ENCODE results near the gene CDH3. TPM values are rescaled to one million over a fixed set of nuclear protein-coding genes. Genes with fewer than 3 reads are reported as not detected.

The CDH3 gene
- total and polyA plus RNA-seq, 2 of the 8 experiments (the other 6 are each of a cell fraction or from before 2014, with no cell fraction given) = 146 to 171 TPM

DNA sequence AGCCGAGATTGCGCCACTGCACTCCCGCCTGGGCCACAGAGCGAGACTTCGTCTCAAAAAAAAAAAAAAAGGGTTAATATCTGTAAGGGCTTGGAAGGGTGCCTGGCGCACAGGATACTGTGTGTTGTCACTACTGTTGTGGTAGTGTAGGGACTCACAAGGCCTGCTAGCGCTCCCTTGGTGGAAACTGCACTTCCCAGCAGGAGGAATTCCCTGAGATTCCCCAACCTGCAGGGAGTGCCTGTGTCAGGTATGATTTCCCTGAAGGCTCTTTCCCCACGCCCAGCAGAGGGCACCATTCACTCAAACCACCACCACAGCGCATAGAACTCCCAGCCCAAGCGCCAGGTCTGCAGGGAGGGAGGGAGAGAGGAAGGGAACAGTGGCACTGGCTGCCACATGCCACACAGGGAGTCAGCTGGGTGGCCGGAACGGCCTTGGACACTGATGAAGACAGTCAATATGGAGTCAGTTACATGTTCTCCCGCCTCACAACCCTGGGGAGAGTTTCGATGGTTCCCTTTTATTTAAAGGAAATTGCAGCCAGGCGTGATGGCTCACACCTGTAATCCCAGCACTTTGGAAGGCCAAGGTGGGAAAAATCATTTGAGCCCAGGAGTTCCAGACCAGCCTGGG is 59.2 kb downstream of the CDH3 start:
- H3K79me1 ChIP-seq (ENCODE audit: low read depth, low read length) = no peaks in the 10 kb centered on the region
- no peak overlapping the region; the same call in 1 of the 2 replicates for H3K18ac ChIP-seq (ENCODE audit: extremely low read depth, low read length)
- H3K27ac ChIP-seq (ENCODE audit: low read depth, low read length) = no peak overlapping the region
- H3K9ac ChIP-seq (replicated peaks in 1 of 4; ENCODE audit: extremely low read depth in 1 of 4, low read depth in 3 of 4, low read length in 3 of 4) = no peak overlapping the region
- no peak overlapping the region for H4K5ac ChIP-seq (ENCODE audit: insufficient read length, low read depth, low read length)
- no peak overlapping the region for H2BK120ac ChIP-seq (replicated peaks; ENCODE audit: low read depth, low read length)
- no peak overlapping the region for H2BK12ac ChIP-seq (ENCODE audit: low read depth, low read length)
- peaks cover 0 to 10% (median 3%) of the 10 kb centered on the region in 4 experiments; a peak in 4 of 7 replicates for H3K4me1 ChIP-seq (replicated peaks in 1 of 4; ENCODE audit: control insufficient read depth in 3 of 4, insufficient read depth in 4 of 4, low read length in 3 of 4)
- no peak overlapping the region for H3K4me3 ChIP-seq (ENCODE audit: extremely low read depth in 1 of 4, insufficient read depth in 2 of 4, low read depth in 3 of 4, low read length in 4 of 4)
- peak; percentile 84 to 92 for DNase-seq (ENCODE audit: low read depth in 1 of 2, low spot score in 2 of 2)
- H3K79me2 ChIP-seq (ENCODE audit: control insufficient read depth in 1 of 2, insufficient read depth in 2 of 2, low read length in 2 of 2) = no peaks in the 10 kb centered on the region
- no peak overlapping the region for H2AK5ac ChIP-seq (ENCODE audit: low read depth, low read length)
- ChIA-PET CTCF (ENCODE audit: partially characterized antibody) (interaction anchor here (0.6 to 3.6 kb wide), 10 partner anchors 35 to 184 kb away, joined by 3 to 18 read pairs (median 4); no protein-coding TSS in a partner anchor), POLR2A (ENCODE audit: partially characterized antibody) (interaction anchor here (0.8 to 2.1 kb wide), 6 partner anchors 33 to 114 kb away, joined by 3 to 6 read pairs (median 4); partner anchors contain the start of genes CDH1 and CDH3)
- H2BK20ac ChIP-seq (ENCODE audit: low read length) = no peak overlapping the region
- peak; percentile 88 for FAIRE-seq
- no peak overlapping the region for H4K8ac ChIP-seq (ENCODE audit: extremely low read depth, insufficient read depth, low read length)
- H3K9me3 ChIP-seq (ENCODE audit: insufficient read depth in 2 of 2, low read depth in 1 of 2, low read length in 1 of 2) = no peaks in the 10 kb centered on the region
- H2BK15ac ChIP-seq (ENCODE audit: low read length) = no peak overlapping the region
- no peak overlapping the region for H4K91ac ChIP-seq (replicated peaks; ENCODE audit: insufficient read length, low read length)
- no peak overlapping the region for H3K14ac ChIP-seq (ENCODE audit: insufficient read length)
- no peak overlapping the region for H3K4me2 ChIP-seq (ENCODE audit: insufficient read depth in 1 of 2, low read depth in 2 of 2, low read length in 2 of 2)
- no peaks in the 10 kb centered on the region for H3K27me3 ChIP-seq (replicated peaks in 1 of 4; ENCODE audit: control insufficient read depth in 3 of 4, extremely low read depth in 1 of 4, insufficient read depth in 3 of 4, low read length in 3 of 4)
- no peak overlapping the region for H2BK5ac ChIP-seq (ENCODE audit: low read depth, low read length)
- peaks cover 0 to 7% (median 4%) of the 10 kb centered on the region in 4 experiments; a peak in 2 of 8 replicates for H3K36me3 ChIP-seq (ENCODE audit: control insufficient read depth in 2 of 4, insufficient read depth in 4 of 4, low read length in 3 of 4)
- no peak overlapping the region for H2AFZ ChIP-seq (ENCODE audit: low read length)
- no peak overlapping the region for H3K4ac ChIP-seq (replicated peaks; ENCODE audit: insufficient read length, low read depth, low read length)
- WGBS, 2 experiments (ENCODE audit: extremely low coverage in 1 of 2, insufficient coverage in 1 of 2, insufficient read length in 1 of 2, insufficient replicate concordance in 2 of 2, low coverage in 1 of 2, low lambda C conversion rate in 2 of 2, missing lambda C conversion rate in 1 of 2) = 32% methylated on average over 10 of the region's 15 CpGs; no CpG with 5 or more reads in 1 of the 2 experiments
- no peak overlapping the region for H3K23ac ChIP-seq (ENCODE audit: insufficient read length)
- no peak overlapping the region for H3K56ac ChIP-seq (replicated peaks; ENCODE audit: insufficient read length, low read depth, low read length)
- no peaks in the 10 kb centered on the region for H4K20me1 ChIP-seq (replicated peaks in 1 of 2; ENCODE audit: control insufficient read depth in 1 of 2, insufficient read depth in 2 of 2, low read length in 2 of 2)
- H3K23me2 ChIP-seq (ENCODE audit: low read depth, low read length) = no peaks in the 10 kb centered on the region
- TF ChIP-seq CTBP2 (IDR thresholded peaks at IDR 0.05; ENCODE audit: borderline replicate concordance, insufficient read depth, insufficient read length, low read length) (no peak), JUN (IDR thresholded peaks at IDR 0.05; ENCODE audit: low read depth, low read length) (no peak), BACH1 (IDR thresholded peaks at IDR 0.05; ENCODE audit: low read length) (peak; percentile 81), SP1 (IDR thresholded peaks at IDR 0.05; ENCODE audit: low read depth, low read length) (peak; percentile 50; the same call in 1 of the 2 replicates), GTF2F1 (IDR thresholded peaks at IDR 0.05; ENCODE audit: borderline replicate concordance, low read depth, low read length) (no peak), NANOG (IDR thresholded peaks at IDR 0.05; ENCODE audit: insufficient read depth, low read depth, low read length, poor library complexity, severe bottlenecking) (peak; percentile 33), RFX5 (IDR thresholded peaks at IDR 0.05; ENCODE audit: borderline replicate concordance, low read depth, low read length) (no peak), EP300 (IDR thresholded peaks at IDR 0.05; ENCODE audit: borderline replicate concordance in 1 of 2, low read depth in 2 of 2, low read length in 2 of 2) (peak in 1 of 2 experiments; percentile 20; a peak in 2 of 3 replicates), BCL11A (IDR thresholded peaks at IDR 0.05; ENCODE audit: low read depth in 2 of 2, low read length in 2 of 2) (no peak), TEAD4 (IDR thresholded peaks at IDR 0.05; ENCODE audit: low read depth, low read length) (peak; percentile 91), POU5F1 (IDR thresholded peaks at IDR 0.05; ENCODE audit: low read depth, low read length) (no peak), TAF1 (IDR thresholded peaks at IDR 0.05; ENCODE audit: low read depth, low read length) (no peak), PHF8 (conservative IDR thresholded peaks at IDR 0.05; ENCODE audit: low read depth, low read length) (no peak)
